ENCODE data around the gene TMEM158. TPM values are rescaled to one million over a fixed set of nuclear protein-coding genes. Genes with fewer than 3 reads are reported as not detected.

The TMEM158 gene
- total and polyA plus RNA-seq, 2 of the 8 experiments (the other 6 are each of a cell fraction or from before 2014, with no cell fraction given): 6.8 to 30.3 TPM

GRCh38 chr3:45216021-45216609, 10.0 kb downstream of the TMEM158 start (continued):
- TF ChIP-seq PHF8 (conservative IDR thresholded peaks at IDR 0.05; ENCODE audit: low read depth, low read length) (no peak), SAP30 (IDR thresholded peaks at IDR 0.05; ENCODE audit: insufficient read depth, insufficient replicate concordance, low read length) (no peak)

Data from H1 (cell line).